Measurements from ENCODE around the gene ITSN2. TPM values are rescaled to one million over a fixed set of nuclear protein-coding genes. Genes with fewer than 3 reads are reported as not detected.

Gene ITSN2
- total RNA-seq, 2 donors from 2014 or later: 12.6 to 16.8 TPM

GRCh38 chr2:24183366-24184069, 176.8 kb downstream of the ITSN2 start:
- H3K27ac Mint-ChIP-seq: no peak overlapping the region

GRCh38 chr2:24182507-24182906, 177.8 kb downstream of the ITSN2 start:
- Histone ChIP-seq H3K9me3 (ENCODE audit: control insufficient read depth, low read length) (peaks cover 13% of the 10 kb centered on the region), H3K4me1 (ENCODE audit: control insufficient read depth, insufficient read depth, low read length) (no peaks in the 10 kb centered on the region), H3K9ac (ENCODE audit: extremely low read depth, low read length, poor library complexity, severe bottlenecking) (no peak overlapping the region), H3K4me3 (ENCODE audit: low read length) (no peak overlapping the region), H3K36me3 (ENCODE audit: control insufficient read depth, insufficient read depth, low read length) (no peaks in the 10 kb centered on the region), H3K27ac (ENCODE audit: low read depth, low read length) (no peak overlapping the region), H3K27me3 (ENCODE audit: control insufficient read depth, insufficient read depth, low read length, poor library complexity, severe bottlenecking) (peaks cover 61% of the 10 kb centered on the region)
- no peaks in the 10 kb centered on the region for H3K4me1 Mint-ChIP-seq
- no peak overlapping the region for H3K27ac Mint-ChIP-seq
- no peak overlapping the region for H3K4me3 Mint-ChIP-seq
- H3K9me3 Mint-ChIP-seq: peaks cover 8% of the 10 kb centered on the region
- no peaks in the 10 kb centered on the region for H3K36me3 Mint-ChIP-seq (ENCODE audit: low read depth)
- DNase-seq: no peak
- peaks cover 61% of the 10 kb centered on the region for H3K27me3 Mint-ChIP-seq (ENCODE audit: insufficient read depth)
- WGBS, 2 experiments (ENCODE audit: insufficient coverage in 1 of 2, insufficient read length in 1 of 2): 91 to 97% methylated on average over 5 to 7 of the region's 7 CpGs
- no peak for TF ChIP-seq CTCF (conservative IDR thresholded peaks at IDR 0.05)

More at GRCh38 chr2:24183366-24184069, 176.8 kb downstream of the ITSN2 start:
- H3K36me3 Mint-ChIP-seq (ENCODE audit: low read depth): no peaks in the 10 kb centered on the region
- DNase-seq: no peak
- peaks cover 12% of the 10 kb centered on the region for H3K9me3 Mint-ChIP-seq
- H3K4me1 Mint-ChIP-seq: no peaks in the 10 kb centered on the region
- peaks cover 17% of the 10 kb centered on the region for H3K9me3 ChIP-seq (ENCODE audit: control insufficient read depth, low read length)
- no peak overlapping the region for H3K4me3 ChIP-seq (ENCODE audit: low read length)
- peaks cover 61% of the 10 kb centered on the region for H3K27me3 Mint-ChIP-seq (ENCODE audit: insufficient read depth)
- no peaks in the 10 kb centered on the region for H3K36me3 ChIP-seq (ENCODE audit: control insufficient read depth, insufficient read depth, low read length)
- WGBS, 2 experiments (ENCODE audit: insufficient coverage in 1 of 2, insufficient read length in 1 of 2): 87 to 92% methylated on average over 4 to 6 of the region's 6 CpGs
- peaks cover 61% of the 10 kb centered on the region for H3K27me3 ChIP-seq (ENCODE audit: control insufficient read depth, insufficient read depth, low read length, poor library complexity, severe bottlenecking)
- H3K4me1 ChIP-seq (ENCODE audit: control insufficient read depth, insufficient read depth, low read length): no peaks in the 10 kb centered on the region
- TF ChIP-seq CTCF (conservative IDR thresholded peaks at IDR 0.05): no peak
- H3K4me3 Mint-ChIP-seq: no peak overlapping the region
- H3K9ac ChIP-seq (ENCODE audit: extremely low read depth, low read length, poor library complexity, severe bottlenecking): no peak overlapping the region
- H3K27ac ChIP-seq (ENCODE audit: low read depth, low read length): no peak overlapping the region

GRCh38 chr2:24181849-24182248, 178.5 kb downstream of the ITSN2 start:
- no peaks in the 10 kb centered on the region for H3K4me1 Mint-ChIP-seq
- H3K27me3 Mint-ChIP-seq (ENCODE audit: insufficient read depth): peaks cover 56% of the 10 kb centered on the region
- H3K36me3 ChIP-seq (ENCODE audit: control insufficient read depth, insufficient read depth, low read length): no peaks in the 10 kb centered on the region
- H3K36me3 Mint-ChIP-seq (ENCODE audit: low read depth): no peaks in the 10 kb centered on the region
- peaks cover 7% of the 10 kb centered on the region for H3K9me3 ChIP-seq (ENCODE audit: control insufficient read depth, low read length)
- no peak overlapping the region for H3K27ac ChIP-seq (ENCODE audit: low read depth, low read length)
- no peak overlapping the region for H3K4me3 Mint-ChIP-seq
- no peak overlapping the region for H3K9ac ChIP-seq (ENCODE audit: extremely low read depth, low read length, poor library complexity, severe bottlenecking)
- peaks cover 4% of the 10 kb centered on the region for H3K9me3 Mint-ChIP-seq
- no peak for DNase-seq
- no peak overlapping the region for H3K4me3 ChIP-seq (ENCODE audit: low read length)
- no peak overlapping the region for H3K27ac Mint-ChIP-seq
- TF ChIP-seq CTCF (conservative IDR thresholded peaks at IDR 0.05): no peak
- peaks cover 61% of the 10 kb centered on the region for H3K27me3 ChIP-seq (ENCODE audit: control insufficient read depth, insufficient read depth, low read length, poor library complexity, severe bottlenecking)
- WGBS, 2 experiments (ENCODE audit: insufficient coverage in 1 of 2, insufficient read length in 1 of 2): 91 to 92% methylated on average over 5 to 6 of the region's 6 CpGs
- H3K4me1 ChIP-seq (ENCODE audit: control insufficient read depth, insufficient read depth, low read length): no peaks in the 10 kb centered on the region

All from endodermal cell (in vitro differentiated cells).